Fibroblast of villous mesenchyme (primary cell): ENCODE results near the gene ODC1. TPM values are rescaled to one million over a fixed set of nuclear protein-coding genes. Genes with fewer than 3 reads are reported as not detected.
"Not testable (repeated sequence)": the region's sequence is repeated elsewhere in the genome, so short reads cannot be mapped to it uniquely, and the experiment has no call there.

Experiments used
- DNase-seq: peaks from one replicate; pipeline ENCODE4 v3.0.0-alpha.2; 2010; ENCODE audit warnings: low read depth
- H3K4me3 ChIP-seq: 2 replicates; pipeline ENCODE4 v1.5.1; 2011; ENCODE audit warnings: low read depth, mild to moderate bottlenecking, low read length
- total RNA-seq: library from RNA; depleted of rRNA; stranded (reverse); fragments of >200 nt; gene quantifications from 2 replicates; pipeline ENCODE4 v1.2.3, GENCODE V29; 2012
- TF ChIP-seq, protein P1 (sequence below): IDR thresholded peaks from 2 replicates; pipeline ENCODE4 v1.5.1; 2012; ENCODE audit warnings: low read depth, mild to moderate bottlenecking, low read length; ENCODE audit not compliant: insufficient read depth

The ODC1 gene
- total RNA-seq, 1 donor = 133 TPM

DNA sequence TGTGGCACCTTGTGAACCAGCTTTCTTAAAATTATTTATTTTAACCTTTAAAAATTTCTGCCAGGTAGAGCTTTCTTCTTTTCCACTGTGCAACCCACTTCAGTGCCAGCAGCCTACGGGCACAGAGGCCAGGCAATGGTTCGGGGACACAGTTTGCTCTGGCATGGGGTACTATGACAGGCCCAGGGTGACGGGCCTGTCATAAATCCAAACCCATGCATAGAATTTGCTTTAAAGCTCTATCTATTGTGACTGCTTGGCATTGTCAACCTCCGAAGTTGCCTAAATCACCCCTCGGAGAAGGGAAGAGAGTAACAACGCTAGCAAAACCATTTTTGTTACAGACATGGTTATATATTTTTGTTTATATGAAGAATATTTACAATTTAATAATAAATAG is 1.5 kb downstream of the ODC1 start:
- H3K4me3 ChIP-seq = peak overlapping the region; percentile 62
- DNase-seq = no peak
- TF ChIP-seq, protein P1, sequence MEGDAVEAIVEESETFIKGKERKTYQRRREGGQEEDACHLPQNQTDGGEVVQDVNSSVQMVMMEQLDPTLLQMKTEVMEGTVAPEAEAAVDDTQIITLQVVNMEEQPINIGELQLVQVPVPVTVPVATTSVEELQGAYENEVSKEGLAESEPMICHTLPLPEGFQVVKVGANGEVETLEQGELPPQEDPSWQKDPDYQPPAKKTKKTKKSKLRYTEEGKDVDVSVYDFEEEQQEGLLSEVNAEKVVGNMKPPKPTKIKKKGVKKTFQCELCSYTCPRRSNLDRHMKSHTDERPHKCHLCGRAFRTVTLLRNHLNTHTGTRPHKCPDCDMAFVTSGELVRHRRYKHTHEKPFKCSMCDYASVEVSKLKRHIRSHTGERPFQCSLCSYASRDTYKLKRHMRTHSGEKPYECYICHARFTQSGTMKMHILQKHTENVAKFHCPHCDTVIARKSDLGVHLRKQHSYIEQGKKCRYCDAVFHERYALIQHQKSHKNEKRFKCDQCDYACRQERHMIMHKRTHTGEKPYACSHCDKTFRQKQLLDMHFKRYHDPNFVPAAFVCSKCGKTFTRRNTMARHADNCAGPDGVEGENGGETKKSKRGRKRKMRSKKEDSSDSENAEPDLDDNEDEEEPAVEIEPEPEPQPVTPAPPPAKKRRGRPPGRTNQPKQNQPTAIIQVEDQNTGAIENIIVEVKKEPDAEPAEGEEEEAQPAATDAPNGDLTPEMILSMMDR = no peak

DNA sequence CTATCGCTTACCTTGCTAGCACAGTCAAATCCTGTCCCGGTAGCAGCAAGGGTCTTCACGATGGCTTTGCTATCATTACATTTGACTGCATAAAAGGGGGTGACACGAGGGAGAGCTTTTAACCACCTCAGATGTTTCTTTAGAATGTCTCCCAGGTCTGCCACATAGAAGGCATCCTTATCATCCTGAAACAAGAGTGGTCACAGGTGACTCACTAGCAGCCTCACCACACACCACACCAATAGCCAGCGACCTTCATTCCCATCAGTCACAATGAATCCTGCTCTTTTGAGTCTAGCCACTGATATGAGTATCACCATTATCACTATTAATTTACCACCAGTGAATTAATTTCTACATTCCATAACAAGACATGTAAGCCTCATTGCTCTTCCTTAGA is 3.7 kb downstream of the ODC1 start:
- no peak overlapping the region for H3K4me3 ChIP-seq
- TF ChIP-seq, protein P1 = no peak
- DNase-seq = no peak

DNA sequence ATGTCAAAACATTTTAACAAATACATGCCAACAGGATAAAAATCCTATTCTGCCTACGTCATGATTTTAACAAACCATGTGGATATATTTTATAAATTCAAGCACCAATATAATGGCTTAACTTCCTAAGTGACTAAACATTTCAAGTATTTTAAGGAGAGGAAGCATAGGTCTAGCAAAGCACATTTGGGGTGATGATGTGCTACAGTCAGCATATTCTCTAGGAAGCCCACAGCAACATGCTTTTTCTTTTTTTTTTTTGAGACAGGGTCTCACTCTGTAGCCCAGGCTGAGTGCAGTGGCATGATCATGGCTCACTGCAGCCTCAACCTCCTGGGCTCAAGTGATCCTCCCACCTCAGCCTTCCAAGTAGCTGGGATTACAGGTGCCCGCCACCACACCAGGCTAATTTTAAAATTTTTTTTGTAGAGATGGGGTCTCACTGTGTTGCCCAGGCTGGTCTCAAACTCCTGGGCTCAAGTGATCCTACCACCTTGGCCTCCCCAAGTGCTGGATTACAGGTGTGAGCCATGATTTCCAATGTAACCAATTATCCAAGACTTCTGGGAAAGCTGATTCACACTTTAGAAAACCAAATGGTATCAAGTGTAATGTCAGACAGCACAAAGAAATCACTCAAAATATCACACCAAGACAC is 5.5 kb downstream of the ODC1 start:
- not testable (repeated sequence) for H3K4me3 ChIP-seq, DNase-seq

DNA sequence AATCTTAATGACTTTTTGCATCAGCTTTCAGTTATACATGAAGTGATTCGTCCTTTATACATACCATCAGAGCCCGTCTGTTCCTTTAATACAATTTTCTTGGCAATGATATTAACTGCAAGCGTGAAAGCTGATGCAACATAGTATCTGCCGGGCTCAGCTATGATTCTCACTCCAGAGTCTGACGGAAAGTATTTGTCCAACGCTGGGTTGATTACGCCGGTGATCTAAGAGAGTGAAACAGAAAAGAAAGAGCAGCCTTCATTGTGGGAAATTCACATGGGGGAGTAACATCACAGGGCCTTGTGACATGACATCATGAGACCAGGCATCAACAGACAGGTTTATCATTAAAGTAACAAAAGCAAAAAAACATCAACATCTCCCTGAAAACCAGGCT is 6.2 kb downstream of the ODC1 start:
- TF ChIP-seq, protein P1 = no peak
- DNase-seq = no peak
- H3K4me3 ChIP-seq = no peak overlapping the region

DNA sequence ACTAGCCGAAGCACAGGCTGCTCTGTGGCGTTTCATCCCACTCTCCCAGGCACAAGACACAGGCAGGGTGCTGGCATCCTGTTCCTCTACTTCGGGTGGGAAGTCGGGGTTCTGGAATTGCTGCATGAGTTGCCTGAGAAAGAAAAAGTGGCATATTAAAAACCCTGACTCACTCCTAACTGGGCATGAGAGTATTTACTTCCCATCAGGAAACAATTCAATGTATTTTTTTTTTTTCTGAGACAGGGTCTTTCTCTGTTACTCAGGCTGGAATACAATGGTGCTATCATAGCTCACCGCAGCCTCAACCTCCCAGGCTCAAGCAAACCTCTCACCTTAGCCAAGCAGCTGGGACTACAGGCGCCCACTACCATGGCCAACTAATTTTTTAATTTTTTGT is 7.4 kb downstream of the ODC1 start:
- no peak for DNase-seq
- TF ChIP-seq, protein P1 = no peak
- H3K4me3 ChIP-seq = no peak overlapping the region

DNA sequence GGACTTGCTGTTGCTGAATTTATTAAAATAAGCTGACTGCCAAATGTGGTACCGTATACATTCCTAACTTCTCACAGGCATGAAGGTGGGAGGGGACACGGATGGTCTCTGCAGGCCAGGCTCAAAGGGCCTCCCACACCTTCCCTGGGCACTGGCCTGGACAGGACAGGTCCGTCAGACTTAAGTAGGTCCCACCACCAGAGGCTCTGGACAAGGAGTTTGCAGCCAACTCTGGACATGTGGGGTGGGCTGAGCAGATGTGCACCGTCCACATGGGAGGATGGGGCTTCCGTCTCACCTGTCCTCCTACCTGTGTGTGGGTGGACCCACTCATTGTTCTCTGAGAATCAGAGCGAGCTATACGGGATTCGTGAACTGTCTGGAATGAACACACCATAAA is 8.2 kb downstream of the ODC1 start:
- no peak for DNase-seq
- TF ChIP-seq, protein P1 = no peak

DNA sequence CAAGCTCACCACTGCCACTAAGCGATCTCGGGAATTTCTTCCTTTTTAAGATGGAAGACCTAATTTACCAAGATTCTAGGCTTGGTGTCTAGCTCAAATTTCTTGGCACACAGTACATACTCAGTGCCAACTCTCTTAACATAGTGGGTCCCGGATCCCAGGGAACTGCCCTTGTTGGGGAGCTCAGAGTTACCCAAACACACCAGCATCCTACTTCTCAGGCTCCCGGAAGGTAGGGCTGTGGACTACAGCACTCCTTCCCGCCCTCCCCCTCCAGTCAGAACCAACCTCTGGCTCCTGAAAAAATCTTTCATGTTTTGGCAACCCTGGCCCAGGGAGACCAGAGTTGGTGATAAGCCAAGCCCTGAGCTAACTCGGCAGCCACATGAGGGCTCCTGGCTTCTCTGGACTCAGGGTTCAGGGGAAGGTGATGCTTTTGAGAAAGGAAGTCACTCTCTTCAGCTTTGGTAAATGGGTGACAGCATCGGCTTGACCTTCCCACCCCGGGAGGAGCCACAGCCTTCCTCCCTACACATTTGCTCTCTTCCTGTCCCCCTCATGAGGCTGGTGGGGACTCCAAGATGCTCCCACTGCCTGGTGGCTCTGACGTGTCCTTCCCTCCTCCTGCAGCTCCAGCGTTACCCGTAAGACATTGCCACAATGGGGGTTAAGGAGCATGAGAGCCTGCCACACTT is 8.8 kb downstream of the ODC1 start:
- no peak for DNase-seq
- H3K4me3 ChIP-seq = no peak overlapping the region
- TF ChIP-seq, protein P1 = no peak

More for the DNA sequence above, 8.2 kb downstream of the ODC1 start:
- H3K4me3 ChIP-seq = no peak overlapping the region
